HG02885 (cell line): Measurements from ENCODE around the gene SPTBN1.

ENCODE experiments used
- ATAC-seq: cut with Tn5 transposase; IDR thresholded peaks from one replicate; pipeline ENCODE4 v1.9.1; 2021; ENCODE audit warnings: mild to moderate bottlenecking; ENCODE audit not compliant: unreplicated experiment, poor library complexity

Gene SPTBN1

GRCh38 chr2:54432251-54433015 is 23.7 kb upstream of the SPTBN1 start:
- no peak for ATAC-seq

- no peak for ATAC-seq
Measured at GRCh38 chr2:54434229-54434628, 21.9 kb upstream of the SPTBN1 start.

- ATAC-seq = no peak
Measured at GRCh38 chr2:54434711-54435110, 21.4 kb upstream of the SPTBN1 start.

GRCh38 chr2:54435325-54436226 is 20.6 kb upstream of the SPTBN1 start:
- ATAC-seq = no peak

GRCh38 chr2:54437588-54437987 is 18.5 kb upstream of the SPTBN1 start:
- no peak for ATAC-seq

GRCh38 chr2:54438271-54438670 is 17.9 kb upstream of the SPTBN1 start:
- ATAC-seq = no peak

GRCh38 chr2:54439582-54439981 is 16.5 kb upstream of the SPTBN1 start:
- no peak for ATAC-seq

- no peak for ATAC-seq
Measured at GRCh38 chr2:54440050-54440449, 16.1 kb upstream of the SPTBN1 start.

- no peak for ATAC-seq
Measured at GRCh38 chr2:54444503-54444902, 11.6 kb upstream of the SPTBN1 start.

- ATAC-seq = no peak
Measured at GRCh38 chr2:54446122-54446521, 10.0 kb upstream of the SPTBN1 start.

GRCh38 chr2:54446625-54447024 is 9.5 kb upstream of the SPTBN1 start:
- no peak for ATAC-seq

- ATAC-seq = no peak
Measured at GRCh38 chr2:54454548-54455130, 1.5 kb upstream of the SPTBN1 start.

GRCh38 chr2:54455131-54455562 is 980 bp upstream of the SPTBN1 start:
- no peak for ATAC-seq

GRCh38 chr2:54456362-54456611 is 160 bp downstream of the SPTBN1 start:
- ATAC-seq = no peak

GRCh38 chr2:54456612-54457322 is 640 bp downstream of the SPTBN1 start:
- ATAC-seq = peak; percentile 59

GRCh38 chr2:54457323-54458023 is 1.3 kb downstream of the SPTBN1 start:
- no peak for ATAC-seq

- ATAC-seq = no peak
Measured at GRCh38 chr2:54459037-54459441, 2.9 kb downstream of the SPTBN1 start.

- no peak for ATAC-seq
Measured at GRCh38 chr2:54461261-54461660, 5.1 kb downstream of the SPTBN1 start.

- ATAC-seq = no peak
Measured at GRCh38 chr2:54464341-54464740, 8.2 kb downstream of the SPTBN1 start.

- no peak for ATAC-seq
Measured at GRCh38 chr2:54465143-54465542, 9.0 kb downstream of the SPTBN1 start.
